A172 (cell line): Measurements from ENCODE around the gene DNAJC2. TPM values are rescaled to one million over a fixed set of nuclear protein-coding genes. Genes with fewer than 3 reads are reported as not detected.

Experiments
- DNase-seq: peaks from one replicate; pipeline ENCODE4 v3.0.0-alpha.2; 2015; ENCODE audit warnings: low spot score
- total RNA-seq: library from RNA; depleted of rRNA; stranded (reverse); fragments of >200 nt; shearing (Covaris generic); gene quantifications from 2 replicates; pipeline ENCODE4 v1.2.3, GENCODE V29; 2014; rRNA removed

Gene DNAJC2, protein sequence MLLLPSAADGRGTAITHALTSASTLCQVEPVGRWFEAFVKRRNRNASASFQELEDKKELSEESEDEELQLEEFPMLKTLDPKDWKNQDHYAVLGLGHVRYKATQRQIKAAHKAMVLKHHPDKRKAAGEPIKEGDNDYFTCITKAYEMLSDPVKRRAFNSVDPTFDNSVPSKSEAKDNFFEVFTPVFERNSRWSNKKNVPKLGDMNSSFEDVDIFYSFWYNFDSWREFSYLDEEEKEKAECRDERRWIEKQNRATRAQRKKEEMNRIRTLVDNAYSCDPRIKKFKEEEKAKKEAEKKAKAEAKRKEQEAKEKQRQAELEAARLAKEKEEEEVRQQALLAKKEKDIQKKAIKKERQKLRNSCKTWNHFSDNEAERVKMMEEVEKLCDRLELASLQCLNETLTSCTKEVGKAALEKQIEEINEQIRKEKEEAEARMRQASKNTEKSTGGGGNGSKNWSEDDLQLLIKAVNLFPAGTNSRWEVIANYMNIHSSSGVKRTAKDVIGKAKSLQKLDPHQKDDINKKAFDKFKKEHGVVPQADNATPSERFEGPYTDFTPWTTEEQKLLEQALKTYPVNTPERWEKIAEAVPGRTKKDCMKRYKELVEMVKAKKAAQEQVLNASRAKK
- total RNA-seq = 50.2 and 56.2 TPM in 2 replicates

DNA sequence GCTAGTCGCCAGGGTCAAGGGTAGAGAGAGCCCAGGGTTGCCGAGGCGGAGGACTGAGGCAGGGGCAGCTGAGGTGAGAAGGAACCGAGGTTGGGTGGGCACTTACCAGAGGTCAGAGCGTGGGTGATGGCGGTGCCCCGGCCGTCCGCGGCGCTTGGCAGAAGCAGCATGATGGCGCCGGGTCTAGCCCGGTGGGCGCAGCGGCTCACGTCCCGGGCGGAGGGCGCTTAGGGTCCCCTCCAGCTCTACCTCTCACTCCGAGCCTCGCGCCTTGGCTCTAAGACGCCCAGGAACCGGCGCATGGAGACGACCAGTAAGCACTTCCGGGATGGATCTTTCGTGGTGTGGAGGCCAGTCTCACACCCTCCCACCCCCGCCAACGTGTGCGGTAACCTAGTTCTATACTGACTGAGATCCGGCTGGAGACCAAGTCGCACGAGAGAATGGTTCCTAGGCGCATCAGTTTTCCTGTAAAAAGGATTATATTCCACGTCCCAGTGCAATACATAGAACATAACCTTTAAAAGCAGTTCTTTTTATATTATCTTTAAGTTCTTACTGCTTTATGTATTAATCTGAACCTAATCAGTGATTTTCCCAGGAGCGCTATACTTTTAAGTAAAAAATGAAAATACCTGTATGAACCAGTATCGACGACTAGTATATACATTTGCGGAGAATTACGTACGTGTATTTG, at the start of gene DNAJC2:
Gene DNAJC2, minus strand, starts transcription at position 315 of the 697 bp plus-strand sequence. Its CDS starts 145 bp downstream, at position 170.
- peak; percentile 92 for DNase-seq

DNA sequence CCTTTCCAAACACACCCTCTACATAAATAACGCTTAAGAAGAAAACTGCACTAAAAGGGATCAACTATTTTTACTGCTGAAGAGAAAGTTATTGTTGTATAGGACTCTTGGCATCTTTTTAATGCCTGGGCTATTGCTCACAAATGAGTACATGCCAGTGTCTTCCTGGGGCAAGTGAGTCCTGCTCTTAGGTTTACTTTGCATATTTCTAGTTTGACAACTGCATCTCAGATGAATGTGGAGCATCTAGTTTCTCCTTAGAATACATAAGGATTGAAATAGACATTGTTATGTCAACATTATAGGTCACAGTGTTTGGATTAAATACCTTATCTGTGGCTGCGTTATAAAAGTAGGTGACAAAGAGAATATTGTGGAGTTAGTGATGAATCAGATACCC, 47.4 kb upstream of the DNAJC2 start:
- peak; percentile 7 for DNase-seq

DNA sequence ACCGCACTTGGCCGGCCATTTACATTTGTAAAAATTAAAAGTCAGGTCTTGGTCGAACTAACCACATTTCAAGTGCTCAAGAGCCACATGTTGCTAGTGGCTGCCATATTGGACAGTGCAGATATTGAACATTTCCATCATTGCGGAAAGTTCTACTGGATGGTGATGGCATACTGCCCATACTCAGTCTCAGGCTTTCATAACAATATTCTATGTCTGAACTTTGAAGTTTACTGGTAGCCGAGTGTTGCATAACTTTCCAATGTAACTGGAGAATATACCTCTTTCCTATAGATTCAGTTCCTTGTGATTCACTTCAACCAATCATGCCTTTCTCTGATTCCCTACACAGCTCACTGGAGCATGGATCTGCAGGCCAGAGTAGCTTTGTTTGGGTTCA, 46.6 kb upstream of the DNAJC2 start:
- DNase-seq = no peak

DNA sequence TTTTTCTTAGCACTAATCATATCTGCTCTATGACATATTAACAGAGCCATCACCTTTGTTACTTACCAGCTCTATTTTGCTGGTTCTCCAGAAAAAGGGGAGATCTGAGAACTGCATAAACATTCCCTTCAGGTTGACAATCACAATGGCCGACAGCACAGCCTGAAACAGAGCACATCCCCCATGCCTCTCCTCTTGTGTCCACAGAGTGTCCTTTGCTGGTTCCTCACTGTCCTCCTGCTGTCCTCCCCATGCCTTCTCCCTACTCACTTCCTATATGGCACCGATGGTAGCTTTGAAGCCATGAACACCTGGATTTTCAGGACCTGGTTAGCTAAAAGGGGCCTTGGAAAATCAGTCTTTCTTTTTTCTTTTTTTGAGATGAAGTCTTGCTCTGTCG, 44.7 kb upstream of the DNAJC2 start:
- DNase-seq = no peak

DNA sequence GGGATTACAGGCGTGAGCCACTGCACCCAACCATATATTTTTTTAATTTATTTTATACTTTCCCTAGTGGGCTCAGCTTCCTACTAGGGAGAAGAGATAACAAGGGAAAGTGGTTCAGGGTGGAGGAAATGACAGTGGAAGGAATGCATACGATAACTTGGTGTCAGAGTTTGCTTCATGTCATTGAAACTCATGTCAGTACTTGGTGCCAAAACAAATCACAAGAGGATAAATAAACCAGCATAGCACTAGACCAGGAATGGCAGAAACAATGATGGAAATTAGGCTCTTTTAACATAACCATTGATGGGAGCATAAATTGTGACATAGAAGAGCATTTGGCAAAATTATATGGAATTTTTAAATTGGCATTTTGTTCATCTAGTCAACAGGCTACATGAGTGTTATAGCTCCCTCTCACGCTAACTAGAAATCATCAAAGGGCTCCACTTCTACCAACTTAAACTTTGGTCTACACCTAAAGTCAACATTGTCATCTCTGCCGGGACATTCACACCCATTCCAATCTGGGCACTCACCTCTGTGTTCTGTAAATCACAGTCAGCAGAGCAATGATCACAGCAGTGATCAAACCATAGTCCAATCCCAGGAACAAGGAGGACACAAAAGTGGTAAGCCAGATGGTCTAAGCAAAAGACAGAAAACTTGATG, 44.0 kb upstream of the DNAJC2 start:
- no peak for DNase-seq

DNA sequence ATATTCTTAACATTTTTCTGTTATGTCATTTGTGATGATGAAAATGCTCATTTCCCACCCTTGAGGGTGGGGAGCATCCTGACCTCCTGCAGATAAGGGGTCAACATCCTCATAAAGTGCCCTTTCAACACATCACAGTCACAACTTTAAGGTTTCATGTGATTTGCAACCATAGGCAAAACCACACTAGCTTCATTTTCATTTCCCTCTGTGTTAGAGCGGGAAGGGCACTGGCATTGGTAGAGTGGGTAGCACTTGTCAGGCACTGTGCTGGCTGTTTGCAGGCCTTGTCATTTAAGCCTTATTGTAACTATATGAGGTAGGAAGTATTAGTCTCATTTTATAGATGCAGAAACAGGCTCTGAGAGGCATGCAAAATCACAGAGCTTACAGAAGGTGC, 42.7 kb upstream of the DNAJC2 start:
- DNase-seq = no peak

DNA sequence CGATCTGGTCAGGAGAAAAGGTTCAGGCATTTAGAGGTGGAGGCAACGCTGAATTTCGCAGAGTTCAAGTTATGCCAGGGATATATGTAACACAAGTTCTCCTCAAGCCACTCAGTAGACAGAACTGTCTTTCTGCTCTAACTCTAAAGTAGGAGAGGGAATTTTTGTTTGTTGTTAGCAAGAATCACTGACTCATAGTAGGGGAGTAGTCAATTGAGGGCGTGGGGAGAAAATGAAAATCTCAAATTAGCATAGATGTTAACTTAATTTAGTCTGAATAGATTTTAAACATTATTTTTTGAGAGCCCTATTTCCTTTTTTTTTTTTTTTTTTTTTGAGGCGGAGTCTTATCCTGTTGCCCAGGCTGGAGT, 37.5 kb upstream of the DNAJC2 start:
- no peak for DNase-seq

DNA sequence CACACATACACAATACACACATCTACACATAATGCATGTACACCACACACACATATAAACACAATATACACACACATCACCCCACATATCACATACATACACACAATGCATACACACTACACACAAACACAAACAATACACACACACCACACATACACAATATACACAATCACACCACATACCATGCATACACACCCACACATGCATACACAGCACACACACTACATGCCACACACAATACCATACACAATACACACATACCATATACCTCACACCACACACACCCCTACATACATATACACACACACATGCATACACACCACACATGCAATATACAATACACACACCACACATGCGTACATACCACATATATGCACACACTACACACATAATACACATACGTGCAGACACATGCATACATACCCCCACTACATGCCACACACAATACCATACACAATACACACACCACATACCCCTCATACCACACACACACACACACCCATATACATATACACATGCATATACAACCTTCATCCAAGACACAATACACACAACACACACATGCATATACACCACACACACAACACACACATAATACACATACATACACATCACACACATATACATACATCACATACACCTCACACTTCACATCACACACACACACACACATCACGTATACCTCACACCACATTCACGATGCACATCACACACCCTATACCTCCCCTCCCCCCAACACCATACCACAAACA, 36.9 kb upstream of the DNAJC2 start:
- DNase-seq = no peak

DNA sequence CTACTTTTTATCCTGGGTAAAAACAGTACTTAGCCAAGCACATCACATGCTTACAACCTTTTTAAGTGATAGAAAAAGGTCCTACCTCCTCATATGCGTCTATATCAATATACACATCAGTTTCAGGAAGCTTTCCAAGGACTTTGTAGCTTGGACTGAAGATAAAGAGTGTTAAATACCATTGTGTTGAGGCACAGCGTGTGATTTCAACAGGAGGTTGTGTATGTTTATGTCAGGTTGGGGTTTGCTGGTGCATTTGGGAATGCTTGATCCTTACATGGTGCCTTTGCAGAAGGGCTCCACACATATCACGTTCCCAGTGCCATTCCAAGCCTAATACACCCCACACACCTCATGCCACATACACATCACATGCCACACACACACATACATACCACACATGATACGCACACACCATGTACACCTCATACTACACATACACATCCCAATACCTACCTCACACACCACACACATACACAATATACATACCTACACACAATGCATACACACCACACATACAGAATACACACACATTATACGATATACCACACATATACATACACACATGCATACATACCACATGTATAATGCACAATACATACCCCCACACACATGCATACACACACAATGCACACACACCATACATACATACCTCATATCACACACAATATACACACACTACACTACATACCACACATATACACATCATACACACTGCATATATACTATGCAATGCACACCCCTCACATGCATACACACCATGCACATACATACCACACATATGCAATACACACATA, 36.0 kb upstream of the DNAJC2 start:
- DNase-seq = no peak

DNA sequence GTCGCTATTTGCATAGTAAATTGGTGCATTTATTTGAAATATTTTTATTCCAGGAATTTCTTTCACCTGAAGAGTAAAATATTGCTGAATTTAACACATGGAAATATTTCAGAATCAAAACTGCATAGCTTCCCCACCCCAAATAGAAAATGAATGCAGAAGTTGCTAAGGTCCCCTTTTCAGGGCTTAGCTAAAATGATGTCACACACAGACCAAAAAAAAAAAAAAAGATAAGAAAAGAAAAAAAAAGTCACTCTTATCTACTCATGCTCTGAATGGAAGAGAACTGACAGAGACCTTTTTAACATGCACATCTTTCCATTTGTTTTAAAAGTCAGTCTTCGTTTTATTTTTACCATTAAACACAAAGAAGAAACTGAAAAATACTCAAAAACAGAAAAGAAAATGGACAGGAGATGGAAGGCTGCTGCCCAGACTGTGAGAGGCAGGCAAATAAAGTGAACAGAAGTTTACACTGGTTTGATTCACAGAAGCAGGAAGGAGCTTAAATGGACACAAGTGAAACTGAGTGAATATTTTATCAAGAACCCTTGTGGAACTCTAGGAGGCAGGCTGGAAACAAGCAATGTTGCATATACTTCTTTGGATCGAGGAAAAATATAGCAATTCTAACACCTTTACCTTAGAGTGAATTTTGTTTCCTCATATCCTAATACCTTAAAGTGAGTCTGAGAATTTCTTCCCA, 34.9 kb upstream of the DNAJC2 start:
- no peak for DNase-seq

DNA sequence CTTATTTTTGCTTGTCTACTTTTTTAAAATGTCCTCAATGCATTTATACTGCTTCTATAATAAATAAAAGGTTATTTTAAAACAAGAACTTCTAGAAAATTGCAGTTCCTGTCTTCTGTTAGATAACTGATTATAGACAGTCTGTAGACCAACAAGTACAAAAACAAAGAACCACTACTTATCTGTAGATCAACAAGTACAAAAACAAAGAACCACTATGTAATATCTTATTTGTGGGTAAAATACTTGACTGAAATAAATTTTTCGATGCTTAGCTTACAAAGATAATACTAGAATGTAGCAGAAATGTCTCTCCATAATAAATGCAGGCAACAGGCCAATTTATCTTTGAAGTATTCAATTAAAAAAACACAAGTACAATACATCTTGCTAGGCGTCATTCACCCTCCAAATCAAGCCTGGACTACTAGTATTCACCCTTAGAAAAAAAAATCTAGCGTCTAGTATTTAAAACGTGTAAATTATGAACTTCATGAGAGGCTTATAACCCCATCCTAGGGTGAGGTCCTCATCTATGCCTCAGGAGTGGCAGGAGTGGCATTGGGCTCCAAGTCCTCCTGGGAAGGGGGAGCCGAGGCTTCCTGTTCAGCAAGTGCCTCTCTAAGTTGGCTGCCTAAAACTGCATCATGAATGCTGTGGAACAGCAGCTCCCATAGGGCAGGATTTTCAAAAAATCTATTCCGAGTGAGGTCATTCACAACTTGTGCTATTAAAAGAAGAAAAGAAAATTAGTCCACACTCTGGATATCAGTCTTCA, 29.5 kb upstream of the DNAJC2 start:
- DNase-seq = no peak

DNA sequence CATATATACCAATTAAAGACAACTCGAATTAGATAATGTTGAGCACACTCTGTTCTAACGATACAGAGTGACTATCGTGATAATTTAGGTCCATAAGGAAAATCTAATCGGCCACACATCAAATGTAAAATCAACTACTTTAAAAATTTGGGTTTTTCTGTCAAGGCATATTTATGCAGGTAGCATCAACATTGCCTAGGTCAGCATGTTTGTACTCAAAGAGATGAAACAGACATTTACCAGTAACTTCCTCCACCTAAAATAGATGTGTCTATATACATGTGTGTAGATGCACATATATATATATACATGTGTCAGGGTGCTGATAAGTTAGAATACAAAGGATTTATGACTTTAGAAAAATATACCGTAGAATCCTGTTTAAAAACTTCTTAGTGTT, 24.9 kb upstream of the DNAJC2 start:
- no peak for DNase-seq

DNA sequence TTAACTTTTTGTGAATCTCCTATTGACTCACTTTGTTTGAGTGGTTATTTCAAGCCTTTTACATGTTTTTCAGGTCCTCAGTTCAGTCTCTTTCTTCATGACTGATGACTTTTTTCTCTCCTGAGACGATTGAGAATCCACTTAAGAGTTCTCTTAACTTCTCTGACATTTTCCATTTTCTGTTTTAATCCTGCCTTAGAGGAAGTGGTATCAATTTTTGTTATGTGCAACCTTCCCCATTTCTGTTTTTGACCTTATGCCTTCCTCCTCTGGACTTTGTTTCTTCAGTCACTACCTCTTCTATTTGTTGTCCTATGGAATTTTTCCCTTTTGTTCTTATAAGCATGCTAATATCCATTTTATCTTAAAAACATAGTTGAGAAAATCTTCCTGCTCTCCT, 5.2 kb upstream of the DNAJC2 start:
- no peak for DNase-seq

DNA sequence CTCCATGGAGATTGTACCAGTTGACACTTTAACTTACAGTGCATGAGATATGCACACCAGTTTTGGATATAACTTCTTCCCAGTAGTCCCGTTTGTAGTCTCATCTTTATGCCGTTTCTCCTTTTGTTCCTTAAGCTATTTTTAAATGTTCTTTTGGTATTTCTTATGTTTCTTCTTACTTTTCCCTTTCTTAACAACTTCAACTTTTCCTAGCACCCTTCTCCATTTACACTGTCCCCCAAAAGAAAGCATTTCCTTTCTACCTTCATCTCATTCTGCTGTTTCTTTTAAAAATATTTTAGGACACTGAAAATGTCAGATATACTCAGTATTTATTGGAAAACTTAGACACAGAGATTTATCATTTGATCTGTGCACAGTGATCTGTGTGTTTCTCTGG, 4.4 kb upstream of the DNAJC2 start:
- no peak for DNase-seq

DNA sequence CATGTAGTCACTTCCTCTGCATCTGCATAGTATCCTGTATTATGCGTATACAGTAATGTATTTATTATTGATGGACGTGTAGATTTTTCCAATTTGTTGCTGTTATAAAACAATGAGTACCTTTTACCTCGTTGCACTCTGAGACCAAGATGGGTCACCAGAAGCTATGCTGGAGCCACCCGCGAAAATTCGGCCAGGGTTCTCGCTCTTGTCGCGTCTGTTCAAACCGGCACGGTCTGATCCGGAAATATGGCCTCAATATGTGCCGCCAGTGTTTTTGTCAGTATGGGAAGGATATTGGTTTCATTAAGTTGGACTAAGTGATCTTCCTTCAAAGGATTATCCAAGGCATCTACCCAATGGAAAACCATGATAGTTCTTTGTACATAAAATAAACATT, 3.9 kb upstream of the DNAJC2 start:
- no peak for DNase-seq

DNA sequence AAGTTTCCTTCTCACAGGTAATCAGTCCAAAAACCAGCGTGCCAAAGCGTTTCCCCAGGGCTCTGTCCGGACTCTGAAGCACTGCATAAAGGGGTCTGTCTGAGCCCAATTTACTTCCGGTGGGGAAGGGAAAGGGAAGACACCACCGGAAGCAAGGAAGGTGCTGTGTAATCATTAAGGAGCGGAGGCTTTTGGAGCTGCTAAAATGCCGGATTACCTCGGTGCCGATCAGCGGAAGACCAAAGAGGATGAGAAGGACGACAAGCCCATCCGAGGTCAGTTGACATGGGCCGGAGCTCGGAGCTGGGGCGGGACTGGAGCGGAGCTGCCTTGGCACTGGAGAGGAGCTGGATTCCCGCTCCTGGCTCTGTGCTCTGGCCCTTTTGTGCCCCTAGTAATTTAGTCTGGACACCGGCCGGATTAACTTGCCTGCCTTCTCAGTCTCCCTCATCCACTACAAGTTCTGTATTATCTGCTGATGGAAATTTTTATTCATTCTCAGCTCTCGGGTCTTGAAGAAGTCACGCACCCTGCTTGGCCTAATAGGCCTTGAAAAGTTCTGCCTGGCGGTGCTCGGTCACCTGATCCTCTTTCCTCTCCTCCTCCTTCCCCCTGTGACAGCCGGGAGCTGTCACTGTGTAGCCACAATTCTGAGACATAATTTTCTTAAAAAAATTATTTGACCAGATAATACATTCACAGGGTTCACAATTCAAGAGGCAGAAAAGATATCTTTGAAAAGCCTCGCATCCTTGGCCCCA, 3.1 kb upstream of the DNAJC2 start, which contains the start of gene PSMC2:
Gene PSMC2, plus strand, starts transcription at position 137 of the 761 bp plus-strand sequence. Its CDS starts 69 bp downstream, at position 206.
- peak; percentile 89 for DNase-seq

DNA sequence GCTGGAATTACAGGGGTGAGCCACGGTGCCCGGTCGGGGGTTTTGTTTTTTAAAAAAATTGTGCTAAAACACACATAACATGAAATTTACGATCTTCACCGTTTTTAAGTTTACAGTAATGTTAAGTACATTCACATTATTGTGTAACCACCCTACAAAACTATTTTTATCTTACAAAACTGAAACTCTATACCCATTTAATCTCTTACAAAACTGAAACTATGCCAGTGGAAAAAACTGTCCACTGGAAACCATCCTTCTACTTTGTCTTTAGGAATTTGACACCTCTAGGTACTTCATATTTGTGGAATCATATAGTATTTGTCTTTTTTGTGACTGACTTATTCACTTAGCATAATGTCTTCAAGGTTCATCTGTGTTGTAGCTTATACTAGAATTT, 1.8 kb upstream of the DNAJC2 start:
- no peak for DNase-seq

DNA sequence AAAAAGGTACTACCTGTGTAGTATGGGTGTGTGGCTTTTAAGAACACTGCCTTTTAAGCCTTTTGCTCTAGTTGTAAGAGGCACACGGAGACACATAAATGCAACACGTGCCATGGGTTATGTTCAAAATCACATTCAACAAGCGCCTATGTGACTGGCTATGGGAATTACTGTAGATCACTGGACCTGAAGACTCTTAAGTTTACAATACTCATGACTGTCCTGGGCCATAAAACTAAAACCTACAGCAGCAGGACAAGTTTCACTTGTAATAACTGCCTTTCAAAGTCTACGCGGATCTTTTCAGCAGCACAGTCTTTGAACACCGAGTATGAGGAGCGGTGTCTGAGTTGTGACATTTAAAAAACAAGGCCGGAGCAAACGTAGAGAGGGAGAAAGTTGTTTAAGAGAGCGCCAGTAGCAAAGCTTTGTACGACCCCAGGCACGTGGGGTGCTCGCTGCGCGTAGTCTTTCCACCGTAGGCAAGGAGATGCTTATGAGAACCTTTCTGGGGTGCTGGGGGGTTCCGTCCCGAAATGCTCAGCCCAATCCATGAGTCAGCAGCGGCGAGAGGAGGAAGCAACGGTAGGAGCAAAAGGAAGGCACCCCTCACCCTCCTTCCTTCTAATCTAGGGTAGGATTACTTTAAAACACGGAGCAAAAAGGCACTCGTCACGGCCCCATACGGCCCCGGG, 662 bp downstream of the DNAJC2 start:
- DNase-seq = peak; percentile 47
